ENCODE data around the gene ARL2. TPM values are rescaled to one million over a fixed set of nuclear protein-coding genes. Genes with fewer than 3 reads are reported as not detected.

The ARL2 gene
- total and polyA plus RNA-seq, 10 donors: 44.5 to 110 (median 58.9) TPM

- no peaks in the 10 kb centered on the region for H3K36me3 ChIP-seq
- no peak for TF ChIP-seq POLR2A (IDR thresholded peaks at IDR 0.05)
- no peak for TF ChIP-seq POLR2AphosphoS5 (IDR thresholded peaks at IDR 0.05)
- no peak for TF ChIP-seq CTCF (IDR thresholded peaks at IDR 0.05 in 8 of 11, conservative IDR thresholded peaks at IDR 0.05 in 3 of 11)
- no peak for DNase-seq
- peaks cover 5 to 14% (median 9%) of the 10 kb centered on the region in 6 donors for H3K4me1 ChIP-seq
- no peak overlapping the region for H3K4me3 ChIP-seq
- intact Hi-C loops (cut with DNase I; ENCODE audit: low total_unique reads): no loop called here
- WGBS, 5 donors: 80 to 91% (median 82%) methylated on average over 2 of the region's 2 CpGs
- H3K27me3 ChIP-seq (replicated peaks in 1 of 7): no peaks in the 10 kb centered on the region
- no peaks in the 10 kb centered on the region for H3K9me3 ChIP-seq
- H3K27ac ChIP-seq: no peak overlapping the region
Observed at GRCh38 chr11:65008873-65009272, 5.1 kb upstream of the ARL2 start.

GRCh38 chr11:65013130-65013887 lies 651 bp upstream of the ARL2 start:
- WGBS, 5 donors: 15 to 35% (median 16%) methylated on average over 9 to 22 of the region's 22 CpGs
- intact Hi-C loops (cut with DNase I; ENCODE audit: low total_unique reads): no loop called here
- TF ChIP-seq POLR2AphosphoS5 (IDR thresholded peaks at IDR 0.05) (peak; percentile 89 to 92 (median 89)), CTCF (IDR thresholded peaks at IDR 0.05 in 8 of 11, conservative IDR thresholded peaks at IDR 0.05 in 3 of 11) (peak; percentile 64 to 94 (median 86)), POLR2A (IDR thresholded peaks at IDR 0.05) (peak in 2 of 3 donors; percentile 46 to 74)

GRCh38 chr11:65014726-65015227 lies 817 bp downstream of the ARL2 start:
- DNase-seq: no peak
- H3K36me3 ChIP-seq: peaks cover 0 to 26% (median 14%) of the 10 kb centered on the region in 6 donors
- no peaks in the 10 kb centered on the region for H3K27me3 ChIP-seq (replicated peaks in 1 of 7)
- WGBS, 5 donors: 30 to 60% (median 31%) methylated on average over 12 to 23 of the region's 23 CpGs
- peaks cover 13 to 48% (median 29%) of the 10 kb centered on the region in 6 donors for H3K4me1 ChIP-seq
- TF ChIP-seq CTCF (IDR thresholded peaks at IDR 0.05 in 8 of 11, conservative IDR thresholded peaks at IDR 0.05 in 3 of 11): no peak
- TF ChIP-seq POLR2AphosphoS5 (IDR thresholded peaks at IDR 0.05): no peak
- no peak for TF ChIP-seq POLR2A (IDR thresholded peaks at IDR 0.05)
- H3K9me3 ChIP-seq: no peaks in the 10 kb centered on the region
- peak overlapping the region; percentile 96 to 100 (median 99) for H3K27ac ChIP-seq
- intact Hi-C loops (cut with DNase I; ENCODE audit: low total_unique reads): no loop called here
- peak overlapping the region; percentile 68 to 95 (median 79) for H3K4me3 ChIP-seq

More at GRCh38 chr11:65013130-65013887, 651 bp upstream of the ARL2 start:
- Histone ChIP-seq H3K27me3 (replicated peaks in 1 of 7) (no peaks in the 10 kb centered on the region), H3K36me3 (peaks cover 0 to 11% (median 2%) of the 10 kb centered on the region in 6 donors), H3K27ac (peak overlapping the region; percentile 96 to 100 (median 99)), H3K9me3 (no peaks in the 10 kb centered on the region), H3K4me3 (peak overlapping the region; percentile 68 to 95 (median 79)), H3K4me1 (peaks cover 13 to 48% (median 29%) of the 10 kb centered on the region in 6 donors)
- DNase-seq: peak; percentile 97

- peaks cover 0 to 45% (median 31%) of the 10 kb centered on the region in 6 donors for H3K36me3 ChIP-seq
- no peak overlapping the region for H3K27ac ChIP-seq
- no peaks in the 10 kb centered on the region for H3K27me3 ChIP-seq (replicated peaks in 1 of 7)
- intact Hi-C loops (cut with DNase I; ENCODE audit: low total_unique reads): no loop called here
- TF ChIP-seq POLR2AphosphoS5 (IDR thresholded peaks at IDR 0.05) (no peak), CTCF (IDR thresholded peaks at IDR 0.05 in 8 of 11, conservative IDR thresholded peaks at IDR 0.05 in 3 of 11) (no peak), POLR2A (IDR thresholded peaks at IDR 0.05) (no peak)
- H3K9me3 ChIP-seq: no peaks in the 10 kb centered on the region
- DNase-seq: no peak
- WGBS, 5 donors: 84 to 95% (median 90%) methylated on average over 4 of the region's 4 CpGs
- H3K4me3 ChIP-seq: no peak overlapping the region
- peaks cover 13 to 60% (median 29%) of the 10 kb centered on the region in 6 donors for H3K4me1 ChIP-seq
Observed at GRCh38 chr11:65016705-65017104, 2.7 kb downstream of the ARL2 start.
